Measurements from ENCODE around the gene SUMO3. TPM values are rescaled to one million over a fixed set of nuclear protein-coding genes. Genes with fewer than 3 reads are reported as not detected.

SUMO3 gene
- total RNA-seq, 6 donors from 2014 or later, result 46.1 to 97.6 (median 73.2) TPM

DNA sequence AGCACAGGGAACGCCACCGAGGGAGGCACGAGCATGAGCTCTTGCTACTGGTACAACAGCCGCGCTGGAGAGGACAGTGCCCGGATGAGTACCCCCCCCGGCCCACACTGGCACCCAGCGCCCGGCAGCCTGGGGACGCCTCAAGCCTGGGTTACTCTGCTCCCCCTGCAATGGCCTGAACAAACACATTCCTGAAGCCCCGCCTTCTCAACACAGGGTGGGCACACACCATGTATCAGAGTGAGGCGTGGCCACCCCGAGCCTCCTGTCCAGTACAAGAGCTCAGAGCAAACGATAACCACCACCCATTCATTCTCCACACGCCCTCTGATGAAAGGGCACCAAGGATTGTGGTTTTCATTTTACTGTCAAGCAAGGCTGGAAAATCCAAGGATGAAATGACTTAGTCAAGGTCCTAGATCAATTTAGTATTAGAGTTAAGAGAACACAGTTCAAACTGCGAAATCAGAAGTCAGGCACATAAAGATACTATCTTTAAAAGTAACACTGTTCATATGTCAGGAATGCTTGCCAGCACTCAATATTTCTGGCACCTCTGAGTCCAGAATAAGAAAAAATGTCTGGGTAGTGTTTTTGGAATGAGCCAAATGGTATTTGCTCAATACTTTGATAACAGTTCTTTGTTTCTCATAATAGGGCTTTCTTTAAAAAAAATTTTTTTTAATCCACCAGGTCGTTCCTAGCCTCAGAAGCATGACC lies 38.3 kb downstream of the SUMO3 start:
- ATAC-seq (ENCODE audit: low FRiP score in 2 of 2) (no peak), DNase-seq (peak in 1 of 2 donors; percentile 52)
- no peaks in the 10 kb centered on the region for H3K9me3 ChIP-seq
- WGBS, 2 donors, result 85 to 87% methylated on average over 9 to 17 of the region's 17 CpGs
- TF ChIP-seq POLR2AphosphoS5 (IDR thresholded peaks at IDR 0.05), result no peak
- TF ChIP-seq POLR2A (IDR thresholded peaks at IDR 0.05), result no peak
- TF ChIP-seq, protein P1, sequence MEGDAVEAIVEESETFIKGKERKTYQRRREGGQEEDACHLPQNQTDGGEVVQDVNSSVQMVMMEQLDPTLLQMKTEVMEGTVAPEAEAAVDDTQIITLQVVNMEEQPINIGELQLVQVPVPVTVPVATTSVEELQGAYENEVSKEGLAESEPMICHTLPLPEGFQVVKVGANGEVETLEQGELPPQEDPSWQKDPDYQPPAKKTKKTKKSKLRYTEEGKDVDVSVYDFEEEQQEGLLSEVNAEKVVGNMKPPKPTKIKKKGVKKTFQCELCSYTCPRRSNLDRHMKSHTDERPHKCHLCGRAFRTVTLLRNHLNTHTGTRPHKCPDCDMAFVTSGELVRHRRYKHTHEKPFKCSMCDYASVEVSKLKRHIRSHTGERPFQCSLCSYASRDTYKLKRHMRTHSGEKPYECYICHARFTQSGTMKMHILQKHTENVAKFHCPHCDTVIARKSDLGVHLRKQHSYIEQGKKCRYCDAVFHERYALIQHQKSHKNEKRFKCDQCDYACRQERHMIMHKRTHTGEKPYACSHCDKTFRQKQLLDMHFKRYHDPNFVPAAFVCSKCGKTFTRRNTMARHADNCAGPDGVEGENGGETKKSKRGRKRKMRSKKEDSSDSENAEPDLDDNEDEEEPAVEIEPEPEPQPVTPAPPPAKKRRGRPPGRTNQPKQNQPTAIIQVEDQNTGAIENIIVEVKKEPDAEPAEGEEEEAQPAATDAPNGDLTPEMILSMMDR (IDR thresholded peaks at IDR 0.05), result no peak
- TF ChIP-seq EP300 (IDR thresholded peaks at IDR 0.05), result no peak
- no peak overlapping the region for H3K27ac ChIP-seq
- no peaks in the 10 kb centered on the region for H3K27me3 ChIP-seq
- peaks cover 0 to 17% (median 9%) of the 10 kb centered on the region in 4 donors for H3K4me1 ChIP-seq
- no peak overlapping the region for H3K4me3 ChIP-seq
- peaks cover 0 to 33% (median 12%) of the 10 kb centered on the region in 4 donors for H3K36me3 ChIP-seq

DNA sequence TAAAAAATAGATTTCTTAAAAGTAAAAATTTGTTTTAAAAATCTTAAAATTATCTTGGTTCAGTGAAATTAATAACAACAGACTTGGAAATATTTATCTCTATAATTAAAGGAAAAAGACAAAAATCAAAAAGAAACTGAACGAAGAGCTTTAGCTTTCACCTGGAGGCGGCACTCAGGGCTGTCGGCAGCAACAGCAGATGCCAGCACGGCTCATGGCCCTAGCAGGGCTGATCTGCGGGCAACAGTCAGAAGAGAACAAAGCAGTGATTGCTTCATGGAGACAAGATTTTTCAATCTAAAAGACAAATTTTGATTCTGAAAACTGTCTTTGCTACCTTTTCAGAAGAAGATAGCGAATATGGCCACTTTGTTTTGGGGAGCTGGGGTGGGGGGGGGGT lies 38.9 kb downstream of the SUMO3 start:
- 92 to 96% methylated on average over 6 of the region's 6 CpGs for WGBS, 2 donors

DNA sequence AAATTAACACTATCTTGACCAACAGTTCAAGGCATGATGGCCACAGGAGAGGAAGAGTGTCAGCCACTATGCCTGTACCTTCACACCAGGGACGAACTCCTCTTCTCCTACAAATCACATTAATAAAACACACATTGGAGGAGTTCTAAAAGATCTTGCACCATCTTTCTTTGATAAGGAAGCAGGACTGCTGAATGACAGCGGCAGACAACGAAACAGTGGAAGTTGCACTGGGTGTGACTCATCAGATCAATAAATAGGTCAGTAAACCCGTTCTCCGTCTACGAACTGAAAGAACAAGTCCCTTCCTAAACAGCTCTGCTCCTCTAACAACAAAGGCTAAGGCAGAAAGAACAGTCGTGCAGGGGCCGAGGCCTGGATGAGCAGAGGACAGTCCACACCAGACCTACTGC lies 39.4 kb downstream of the SUMO3 start:
- Histone ChIP-seq H3K4me1 (peaks cover 0 to 17% (median 9%) of the 10 kb centered on the region in 4 donors), H3K9me3 (no peaks in the 10 kb centered on the region), H3K36me3 (peaks cover 0 to 43% (median 19%) of the 10 kb centered on the region in 4 donors), H3K27ac (no peak overlapping the region), H3K27me3 (no peaks in the 10 kb centered on the region), H3K4me3 (no peak overlapping the region)
- 86 to 88% methylated on average over 8 of the region's 8 CpGs for WGBS, 2 donors
- TF ChIP-seq POLR2A (IDR thresholded peaks at IDR 0.05) (no peak), POLR2AphosphoS5 (IDR thresholded peaks at IDR 0.05) (no peak), EP300 (IDR thresholded peaks at IDR 0.05) (no peak)
- TF ChIP-seq, protein P1 (IDR thresholded peaks at IDR 0.05), result no peak
- no peak for ATAC-seq (ENCODE audit: low FRiP score in 2 of 2)
- DNase-seq, result no peak

More for the DNA sequence above, 38.9 kb downstream of the SUMO3 start:
- Histone ChIP-seq H3K36me3 (peaks cover 0 to 39% (median 16%) of the 10 kb centered on the region in 4 donors), H3K4me1 (peaks cover 0 to 17% (median 9%) of the 10 kb centered on the region in 4 donors), H3K4me3 (no peak overlapping the region), H3K27ac (no peak overlapping the region), H3K9me3 (no peaks in the 10 kb centered on the region), H3K27me3 (no peaks in the 10 kb centered on the region)
- TF ChIP-seq EP300 (IDR thresholded peaks at IDR 0.05), result no peak
- TF ChIP-seq POLR2A (IDR thresholded peaks at IDR 0.05), result no peak
- TF ChIP-seq, protein P1 (IDR thresholded peaks at IDR 0.05), result no peak
- no peak for TF ChIP-seq POLR2AphosphoS5 (IDR thresholded peaks at IDR 0.05)
- ATAC-seq (ENCODE audit: low FRiP score in 2 of 2) (no peak), DNase-seq (no peak)

DNA sequence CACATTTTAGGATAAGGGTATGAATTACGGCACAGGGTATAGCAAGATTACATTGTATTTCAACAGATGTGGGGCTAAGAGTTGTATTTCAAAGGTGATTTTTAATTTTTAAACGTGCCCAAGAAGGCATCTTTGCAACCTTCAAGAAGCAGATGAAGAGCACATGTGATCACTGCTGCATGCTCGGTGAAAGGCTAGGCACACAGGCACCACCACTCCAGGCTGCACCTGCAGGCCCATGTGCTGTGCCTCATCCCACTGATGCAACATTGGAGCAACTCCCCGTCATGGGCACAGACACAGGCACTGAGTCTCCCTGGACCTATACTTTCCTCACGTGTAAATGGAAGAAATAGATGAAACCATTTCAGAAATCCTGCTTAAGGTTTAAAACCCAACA lies 39.8 kb downstream of the SUMO3 start:
- Histone ChIP-seq H3K4me3 (no peak overlapping the region), H3K4me1 (peaks cover 0 to 17% (median 9%) of the 10 kb centered on the region in 4 donors), H3K27ac (no peak overlapping the region), H3K9me3 (no peaks in the 10 kb centered on the region), H3K36me3 (peaks cover 3 to 47% (median 23%) of the 10 kb centered on the region in 4 donors), H3K27me3 (no peaks in the 10 kb centered on the region)
- no peak for DNase-seq
- no peak for ATAC-seq (ENCODE audit: low FRiP score in 2 of 2)
- TF ChIP-seq POLR2AphosphoS5 (IDR thresholded peaks at IDR 0.05) (no peak), POLR2A (IDR thresholded peaks at IDR 0.05) (no peak), EP300 (IDR thresholded peaks at IDR 0.05) (no peak)
- TF ChIP-seq, protein P1 (IDR thresholded peaks at IDR 0.05), result no peak
- 90 to 93% methylated on average over 5 of the region's 5 CpGs for WGBS, 2 donors
